SK-N-SH (cell line): ENCODE data around the gene CMTM1. TPM values are rescaled to one million over a fixed set of nuclear protein-coding genes. Genes with fewer than 3 reads are reported as not detected.
"Not testable (repeated sequence)": the region's sequence is repeated elsewhere in the genome, so short reads cannot be mapped to it uniquely, and the experiment has no call there.

Source experiments
- CTCF ChIA-PET: fragments of 300-600, 350-600 bp; formaldehyde crosslinking; extraction: SDS; loops from one replicate; lab custom pipeline; 2021; lab: Yijun Ruan, JAX
- POLR2A ChIA-PET: fragments of 350-600 bp; sonication (Branson Sonifier 250); formaldehyde crosslinking; extraction: SDS; loops from one replicate; lab custom pipeline; 2020; ENCODE audit warnings: antibody characterized with exemption, inconsistent platforms; lab: Yijun Ruan, JAX
- DNase-seq: peaks from one replicate; pipeline ENCODE4 v3.0.0; 2012
- H2AFZ ChIP-seq: fragments of 200-600 bp; sonication (generic); 2 replicates; pipeline ENCODE4 v1.8.1; 2016; ENCODE audit warnings: antibody characterized with exemption, mild to moderate bottlenecking, low read depth
- H3F3A ChIP-seq: fragments of 200-600 bp; sonication (generic); replicated peaks from 2 replicates; pipeline ENCODE3; 2016; ENCODE audit warnings: antibody characterized with exemption, mild to moderate bottlenecking; ENCODE audit not compliant: insufficient read depth
- H3K27ac ChIP-seq, 2 experiments: fragments of 200-500 bp in 1 of 2; fragments of 200-600 bp in 1 of 2; sonication (Bioruptor generic) in 1 of 2; sonication (generic), shearing (Covaris generic) in 1 of 2; 2 replicates each; pipeline versions ENCODE4 v1.5.1 to v1.6.1; 2014 to 2016; ENCODE audit warnings: low read depth in 2 of 2, inconsistent platforms in 1 of 2, low read length in 1 of 2, mild to moderate bottlenecking in 1 of 2, mixed read lengths in 1 of 2
- H3K27me3 ChIP-seq: fragments of 200-600 bp; sonication (generic), shearing (Covaris generic); 2 replicates; pipeline ENCODE4 v1.6.1; 2016; ENCODE audit warnings: mixed run types; ENCODE audit not compliant: insufficient read depth
- H3K36me3 ChIP-seq, 2 experiments: fragments of 200-500 bp in 1 of 2; fragments of 200-600 bp in 1 of 2; sonication (Bioruptor generic) in 1 of 2; sonication (generic) in 1 of 2; replicated peaks in 1 of 2; 2 replicates each; pipeline versions ENCODE3 to v1.5.1; 2014 to 2016; ENCODE audit warnings: low read length in 1 of 2, mild to moderate bottlenecking in 1 of 2; ENCODE audit not compliant: insufficient read depth in 2 of 2, control insufficient read depth in 1 of 2
- H3K4me1 ChIP-seq, 2 experiments: fragments of 200-500 bp in 1 of 2; fragments of 200-600 bp in 1 of 2; sonication (Bioruptor generic) in 1 of 2; sonication (generic), shearing (Covaris generic) in 1 of 2; 2 replicates each; pipeline versions ENCODE4 v1.5.1 to v1.6.1; 2014 to 2016; ENCODE audit warnings: low read depth in 1 of 2, low read length in 1 of 2, mixed run types in 1 of 2; ENCODE audit not compliant: insufficient read depth in 2 of 2, control insufficient read depth in 1 of 2
- H3K4me2 ChIP-seq: fragments of 200-600 bp; sonication (generic), shearing (Covaris generic); 2 replicates; pipeline ENCODE4 v1.6.1; 2017; ENCODE audit warnings: mixed run types
- H3K4me3 ChIP-seq, 2 experiments: fragments of 200-500 bp in 1 of 2; fragments of 200-600 bp in 1 of 2; sonication (Bioruptor generic) in 1 of 2; sonication (generic), shearing (Covaris generic) in 1 of 2; 2 replicates each; pipeline versions ENCODE4 v1.5.1 to v1.8.1; 2014 to 2016; ENCODE audit warnings: low read depth in 2 of 2, inconsistent platforms in 1 of 2, low read length in 1 of 2, mild to moderate bottlenecking in 1 of 2, mixed read lengths in 1 of 2, moderate library complexity in 1 of 2
- H3K79me2 ChIP-seq: fragments of 200-600 bp; sonication (generic); 2 replicates; pipeline ENCODE4 v1.8.1; 2017; ENCODE audit warnings: mild to moderate bottlenecking; ENCODE audit not compliant: insufficient read depth
- H3K9ac ChIP-seq: fragments of 200-600 bp; sonication (generic); 2 replicates; pipeline ENCODE4 v1.6.1; 2017; ENCODE audit warnings: mixed run types
- H3K9me2 ChIP-seq: fragments of 200-600 bp; sonication (generic); 2 replicates; pipeline ENCODE4 v1.6.1; 2017; ENCODE audit warnings: mixed run types
- H3K9me3 ChIP-seq: fragments of 200-600 bp; sonication (generic); 2 replicates; pipeline ENCODE4 v1.6.1; 2017; ENCODE audit warnings: mixed run types, mild to moderate bottlenecking, moderate library complexity
- H4K20me1 ChIP-seq: fragments of 200-600 bp; sonication (generic); 2 replicates; pipeline ENCODE4 v1.6.1; 2017; ENCODE audit warnings: mild to moderate bottlenecking, mixed run types; ENCODE audit not compliant: insufficient read depth
- EP300 ChIP-seq, 2 experiments: IDR thresholded peaks; 2 replicates each; pipeline versions ENCODE4 v1.4.0 to v1.6.1; 2012; ENCODE audit warnings: borderline replicate concordance in 1 of 2, low read depth in 1 of 2, low read length in 1 of 2
- GABPA ChIP-seq: IDR thresholded peaks from 2 replicates; pipeline ENCODE4 v1.4.0; 2012; ENCODE audit warnings: low read depth, mild to moderate bottlenecking
- GATA2 ChIP-seq: sonication (generic); formaldehyde crosslinking; IDR thresholded peaks from 2 replicates; pipeline ENCODE4 v1.5.0; 2020; ENCODE audit warnings: mild to moderate bottlenecking, missing genetic modification reagents
- IRF3 ChIP-seq: fragments of 150-350 bp; IDR thresholded peaks from 2 replicates; pipeline ENCODE4 v1.6.1; 2016; ENCODE audit warnings: mild to moderate bottlenecking, low read depth, low read length
- JUND ChIP-seq: IDR thresholded peaks from 2 replicates; pipeline ENCODE4 v1.4.0; 2012
- MAX ChIP-seq: IDR thresholded peaks from 2 replicates; pipeline ENCODE4 v1.4.0; 2012; ENCODE audit warnings: low read depth
- MEF2A ChIP-seq: IDR thresholded peaks from 2 replicates; pipeline ENCODE4 v1.4.0; 2012; ENCODE audit warnings: low read depth, borderline replicate concordance
- NFIC ChIP-seq: IDR thresholded peaks from 2 replicates; pipeline ENCODE4 v1.4.0; 2012; ENCODE audit warnings: borderline replicate concordance
- PBX3 ChIP-seq: IDR thresholded peaks from 2 replicates; pipeline ENCODE4; 2012
- POLR2AphosphoS5 ChIP-seq: IDR thresholded peaks from 2 replicates; pipeline ENCODE4 v1.6.1; 2012; ENCODE audit warnings: low read depth, low read length
- RAD21 ChIP-seq: IDR thresholded peaks from 2 replicates; pipeline ENCODE4 v1.6.1; 2012; ENCODE audit warnings: mild to moderate bottlenecking, low read length
- RXRA ChIP-seq: IDR thresholded peaks from 2 replicates; pipeline ENCODE4 v1.4.0; 2012; ENCODE audit warnings: low read depth, mild to moderate bottlenecking, borderline replicate concordance
- SIN3A ChIP-seq: IDR thresholded peaks from 2 replicates; pipeline ENCODE4 v1.6.1; 2012; ENCODE audit warnings: low read depth, mild to moderate bottlenecking, low read length, moderate library complexity, borderline replicate concordance
- TCF12 ChIP-seq: IDR thresholded peaks from 2 replicates; pipeline ENCODE4 v1.4.0; 2012
- USF1 ChIP-seq: IDR thresholded peaks from 2 replicates; pipeline ENCODE4 v1.4.0; 2012; ENCODE audit warnings: low read depth, borderline replicate concordance
- ZBTB33 ChIP-seq: IDR thresholded peaks from 2 replicates; pipeline ENCODE4 v1.4.0; 2012; ENCODE audit warnings: low read depth, borderline replicate concordance
- WGBS: methylation state at CpG from one replicate; pipeline ENCODE4 v1.1.6; 2017; ENCODE audit warnings: low lambda C conversion rate; 5-methylcytosine and 5-hydroxymethylcytosine counted together
- polyA plus RNA-seq, 3 experiments: library from polyadenylated mRNA; depleted of rRNA; stranded (reverse); fragments of >200 nt; gene quantifications; 2 replicates each; pipeline ENCODE4 v1.2.3, GENCODE V29; 2012

The CMTM1 gene
- polyA plus RNA-seq, 1 of the 3 experiments (the other 2 are of a cell fraction): 3.7 TPM

GRCh38 chr16:66562986-66563385, 3.3 kb upstream of the CMTM1 start (continued):
- TF ChIP-seq GATA2 (CRISPR knock-in tag) (no peak), RXRA (no peak), JUND (no peak), RAD21 (no peak), MAX (no peak), GABPA (no peak), MEF2A (no peak), SIN3A (no peak), USF1 (no peak)

- Histone ChIP-seq H3K4me2 (0 out of 2 replicates have a peak overlapping the region, but pooled peaks have one; percentile 9), H3K9me3 (no peaks in the 10 kb centered on the region), H4K20me1 (no peaks in the 10 kb centered on the region), H3K27me3 (no peaks in the 10 kb centered on the region), H3K36me3 (peaks cover 54 to 64% of the 10 kb centered on the region in 2 experiments), H3F3A (peaks cover 41% of the 10 kb centered on the region), H3K79me2 (peaks cover 23% of the 10 kb centered on the region; the same call in 1 of the 2 replicates), H3K4me1 (peaks cover 0 to 9% of the 10 kb centered on the region in 2 experiments; a peak in 1 of 4 replicates), H3K9me2 (no peaks in the 10 kb centered on the region), H3K27ac (peak overlapping the region in 1 of 2 experiments; percentile 60; a peak in 1 of 4 replicates), H3K4me3 (no peak overlapping the region), H3K9ac (no peak overlapping the region), H2AFZ (no peak overlapping the region)
- peak; percentile 55; the same call in 1 of the 2 replicates for TF ChIP-seq TCF12
- TF ChIP-seq ZBTB33: no peak
- no peak for TF ChIP-seq GATA2 (CRISPR knock-in tag)
- 0 out of 2 replicates have a peak, but pooled peaks have one; percentile 16 for TF ChIP-seq JUND
- TF ChIP-seq PBX3: peak; percentile 40; the same call in 1 of the 2 replicates
- no peak for TF ChIP-seq IRF3
- TF ChIP-seq POLR2AphosphoS5: peak; percentile 45; the same call in 1 of the 2 replicates
- peak in 1 of 2 experiments; percentile 17; a peak in 1 of 4 replicates for TF ChIP-seq EP300 (IDR thresholded peaks at IDR 0.05; ENCODE audit: borderline replicate concordance in 1 of 2, low read depth in 1 of 2, low read length in 1 of 2)
- peak; percentile 23; the same call in 1 of the 2 replicates for TF ChIP-seq NFIC
- WGBS: 44% methylated on average over 2 of the region's 2 CpGs
- ChIA-PET CTCF (interaction anchor here (1.0 to 2.5 kb wide), 6 partner anchors 12 to 304 kb away, joined by 3 to 11 read pairs (median 4); partner anchors contain the start of gene CKLF), POLR2A (no interaction called here)
- DNase-seq: no peak
Measured at GRCh38 chr16:66563574-66564334, 2.5 kb upstream of the CMTM1 start.

- DNase-seq, POLR2A ChIA-PET, H3K79me2 ChIP-seq, H3K4me3 ChIP-seq, H2AFZ ChIP-seq, H3K27me3 ChIP-seq, H3K9me3 ChIP-seq, H3K9me2 ChIP-seq, H3K9ac ChIP-seq, CTCF ChIA-PET, H3K4me2 ChIP-seq: not testable (repeated sequence)
- Histone ChIP-seq H3F3A (peaks cover 53% of the 10 kb centered on the region), H3K4me1 (peaks cover 0 to 23% of the 10 kb centered on the region in 2 experiments; a peak in 2 of 4 replicates), H4K20me1 (peaks cover 11% of the 10 kb centered on the region; the same call in 1 of the 2 replicates), H3K27ac (0 out of 4 replicates have a peak overlapping the region, but pooled peaks of 1 of the 2 experiments have one; percentile 24), H3K36me3 (peaks cover 30 to 40% of the 10 kb centered on the region in 2 experiments)
- 98% methylated on average over 3 of the region's 3 CpGs for WGBS
Measured at GRCh38 chr16:66567270-66567669, 1.0 kb downstream of the CMTM1 start.
